AG09309 (cell line): ENCODE results near the gene TTC28.

Source experiments
- DNase-seq: peaks from one replicate; pipeline ENCODE4 v3.0.0-alpha.2; 2010; ENCODE audit warnings: low read depth
- H3K4me3 ChIP-seq: 2 replicates; pipeline ENCODE4 v1.5.1; 2011; ENCODE audit warnings: mild to moderate bottlenecking, low read depth, low read length, moderate library complexity; ENCODE audit not compliant: control insufficient read depth
- TF ChIP-seq, protein P1 (sequence below): IDR thresholded peaks from 2 replicates; pipeline ENCODE4 v1.5.1; 2011; ENCODE audit warnings: mild to moderate bottlenecking, low read depth, low read length, inconsistent platforms; ENCODE audit not compliant: insufficient read depth, control insufficient read depth; ENCODE audit errors: missing control alignments

Gene TTC28

DNA sequence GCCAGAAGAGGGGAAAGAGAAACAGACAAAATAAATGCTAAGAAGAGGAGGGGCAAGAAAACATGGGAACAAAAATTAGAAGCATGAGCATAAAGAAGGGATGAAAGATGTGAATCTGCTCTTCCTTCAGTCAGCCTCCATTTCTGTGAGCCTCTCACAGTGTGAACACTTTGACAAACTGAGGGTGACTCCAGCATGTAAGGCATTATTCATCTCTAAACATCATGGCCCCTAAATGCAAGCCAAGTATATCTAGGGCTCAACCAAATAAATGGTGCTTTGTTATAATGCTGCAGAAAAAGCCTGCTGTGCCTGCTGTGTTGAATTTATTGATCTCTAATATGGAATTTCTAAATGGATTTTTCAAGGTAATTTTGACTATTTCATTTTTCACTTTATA is 281.3 kb downstream of the TTC28 start:
- DNase-seq: no peak
- TF ChIP-seq, protein P1, sequence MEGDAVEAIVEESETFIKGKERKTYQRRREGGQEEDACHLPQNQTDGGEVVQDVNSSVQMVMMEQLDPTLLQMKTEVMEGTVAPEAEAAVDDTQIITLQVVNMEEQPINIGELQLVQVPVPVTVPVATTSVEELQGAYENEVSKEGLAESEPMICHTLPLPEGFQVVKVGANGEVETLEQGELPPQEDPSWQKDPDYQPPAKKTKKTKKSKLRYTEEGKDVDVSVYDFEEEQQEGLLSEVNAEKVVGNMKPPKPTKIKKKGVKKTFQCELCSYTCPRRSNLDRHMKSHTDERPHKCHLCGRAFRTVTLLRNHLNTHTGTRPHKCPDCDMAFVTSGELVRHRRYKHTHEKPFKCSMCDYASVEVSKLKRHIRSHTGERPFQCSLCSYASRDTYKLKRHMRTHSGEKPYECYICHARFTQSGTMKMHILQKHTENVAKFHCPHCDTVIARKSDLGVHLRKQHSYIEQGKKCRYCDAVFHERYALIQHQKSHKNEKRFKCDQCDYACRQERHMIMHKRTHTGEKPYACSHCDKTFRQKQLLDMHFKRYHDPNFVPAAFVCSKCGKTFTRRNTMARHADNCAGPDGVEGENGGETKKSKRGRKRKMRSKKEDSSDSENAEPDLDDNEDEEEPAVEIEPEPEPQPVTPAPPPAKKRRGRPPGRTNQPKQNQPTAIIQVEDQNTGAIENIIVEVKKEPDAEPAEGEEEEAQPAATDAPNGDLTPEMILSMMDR: no peak
- H3K4me3 ChIP-seq: no peak overlapping the region

DNA sequence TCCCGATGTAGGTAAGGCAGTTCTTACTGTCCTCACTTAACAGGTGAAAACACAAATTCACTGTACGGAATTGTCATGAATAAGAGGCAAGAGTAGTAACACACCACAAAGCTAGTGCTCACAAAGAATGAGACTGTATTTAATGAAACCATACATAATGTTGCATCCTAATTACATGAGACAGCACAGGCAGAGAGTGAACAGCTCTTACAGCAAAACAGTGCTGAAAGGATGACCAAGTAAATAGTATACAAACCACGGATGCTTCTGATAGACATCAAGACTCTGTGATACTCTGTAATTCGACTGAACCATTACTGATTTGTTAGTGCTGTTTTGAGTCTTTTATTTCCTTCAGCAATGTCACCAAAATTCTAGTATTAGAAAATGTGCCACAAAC is 282.3 kb downstream of the TTC28 start:
- TF ChIP-seq, protein P1: no peak
- no peak overlapping the region for H3K4me3 ChIP-seq
- no peak for DNase-seq

DNA sequence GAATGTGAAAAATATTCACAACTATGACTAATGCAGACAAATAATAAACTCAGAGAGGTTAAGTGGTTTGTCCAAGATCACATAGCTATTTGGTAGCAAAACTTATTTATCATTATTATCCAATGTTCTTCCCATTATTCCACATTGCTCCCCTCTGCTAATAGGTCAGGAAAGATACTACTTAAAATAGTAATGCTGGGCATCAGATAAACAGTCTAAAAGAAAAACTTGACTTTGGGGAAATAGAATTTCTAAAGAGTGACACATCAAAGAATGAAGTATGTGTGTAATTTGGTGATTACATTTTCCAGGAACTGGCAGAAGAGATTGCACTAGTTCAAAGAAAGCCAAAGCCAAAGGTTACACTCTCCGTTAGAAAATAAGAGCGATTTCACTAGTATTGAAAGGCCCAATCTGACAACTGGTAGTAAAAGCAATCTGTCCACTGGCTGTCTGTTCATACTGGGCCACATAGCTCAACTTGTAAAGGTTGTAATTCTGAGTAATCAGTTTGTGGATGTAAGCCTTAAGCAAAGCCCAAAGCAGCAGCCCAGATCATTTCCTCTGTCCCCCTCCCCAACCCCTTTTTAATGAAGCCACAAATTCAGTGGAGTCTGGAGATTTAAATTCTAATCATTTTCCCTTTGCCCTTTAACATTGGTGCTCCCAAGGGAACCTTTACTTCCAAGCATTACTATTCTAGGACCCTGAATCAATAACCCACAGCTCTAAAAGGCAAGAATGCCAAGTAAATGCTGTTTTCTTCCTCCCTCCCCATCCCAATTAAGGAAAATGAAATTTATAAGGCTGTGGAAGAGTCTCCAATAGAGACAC is 283.5 kb downstream of the TTC28 start:
- TF ChIP-seq, protein P1: no peak
- peak; percentile 23 for DNase-seq
- H3K4me3 ChIP-seq: no peak overlapping the region

DNA sequence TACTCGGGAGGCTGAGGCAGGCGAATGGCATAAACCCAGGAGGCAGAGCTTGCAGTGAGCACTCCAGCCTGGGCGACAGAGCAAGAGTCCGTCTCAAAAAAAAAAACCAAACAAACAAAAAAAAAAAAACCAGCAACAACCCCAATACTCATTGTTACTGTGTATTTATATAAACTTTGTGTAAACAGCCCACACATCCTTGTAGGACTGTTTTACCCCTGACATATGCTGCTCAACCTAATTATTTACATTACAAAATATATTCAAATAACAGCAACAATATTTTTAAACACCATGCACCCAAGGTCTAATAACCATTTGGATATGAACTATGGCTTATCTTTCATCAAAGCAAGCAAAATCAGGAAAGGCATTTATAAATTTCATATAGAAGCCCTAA is 284.1 kb downstream of the TTC28 start:
- no peak overlapping the region for H3K4me3 ChIP-seq
- TF ChIP-seq, protein P1: no peak
- no peak for DNase-seq

DNA sequence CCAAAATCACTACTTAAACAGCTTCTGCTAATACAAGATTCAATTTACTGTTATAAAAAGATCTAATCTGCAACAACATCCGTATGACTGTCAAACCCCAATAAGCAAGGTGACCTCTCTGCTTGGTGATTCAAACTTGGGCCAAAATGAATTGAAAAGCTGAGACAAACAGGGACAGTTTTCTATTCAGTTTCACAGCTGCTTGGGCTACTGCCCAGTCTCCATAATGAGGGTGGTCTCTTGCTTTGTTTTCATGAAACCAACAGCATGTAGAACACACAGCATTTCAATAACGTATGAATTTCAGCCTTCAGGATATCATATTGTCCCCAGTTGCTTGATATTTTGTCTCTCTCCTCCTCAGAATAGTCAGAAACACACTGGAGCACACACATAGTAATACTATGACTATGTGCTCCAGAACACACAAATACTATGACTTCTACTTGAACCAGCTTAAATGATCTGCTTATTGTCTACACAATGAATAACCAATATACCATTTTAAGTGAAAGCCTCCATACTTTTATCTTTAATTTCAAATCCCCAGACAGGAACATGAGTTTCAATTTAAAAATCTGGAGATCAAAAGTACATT is 285.0 kb downstream of the TTC28 start:
- TF ChIP-seq, protein P1: no peak
- H3K4me3 ChIP-seq: no peak overlapping the region
- no peak for DNase-seq

DNA sequence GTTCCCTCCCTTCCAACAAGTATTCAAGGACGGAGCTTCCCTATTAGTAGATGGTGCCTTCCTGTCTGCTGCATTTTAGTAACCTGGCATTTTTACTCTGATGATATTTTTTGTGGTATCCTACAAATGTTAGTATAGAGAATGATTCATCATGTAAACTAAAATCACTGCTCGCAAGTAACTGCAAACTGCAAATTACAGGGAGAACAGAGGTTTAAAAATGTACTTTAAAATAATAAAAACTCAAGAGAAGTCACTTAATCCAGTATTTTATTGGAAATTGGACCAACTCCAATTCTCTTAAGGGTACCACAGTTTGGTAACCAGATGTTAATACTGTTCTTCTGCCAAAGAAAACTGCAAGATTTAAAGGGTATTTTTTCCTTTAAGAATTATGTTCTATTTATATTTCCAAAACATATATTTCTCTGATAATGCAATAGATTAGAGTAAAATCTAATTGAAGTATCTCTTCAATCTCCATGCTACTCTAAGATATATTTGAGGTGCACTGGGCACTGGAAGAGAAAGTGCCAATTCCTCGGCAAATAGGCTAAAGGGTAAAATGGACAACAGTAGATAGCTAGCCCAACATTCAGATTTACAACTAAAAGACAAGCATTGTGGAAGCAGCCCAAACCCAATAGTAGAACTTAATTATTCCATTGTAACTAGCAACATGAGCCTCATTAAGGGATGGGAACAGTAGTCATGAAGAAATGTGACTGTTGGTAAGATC is 298.0 kb downstream of the TTC28 start:
- H3K4me3 ChIP-seq: no peak overlapping the region
- DNase-seq: peak; percentile 31
- TF ChIP-seq, protein P1: no peak
